AG09309 (cell line): ENCODE data around the gene GP9.

Experiments used
- DNase-seq: peaks from one replicate; pipeline ENCODE4 v3.0.0-alpha.2; 2010; ENCODE audit warnings: low read depth
- H3K4me3 ChIP-seq: 2 replicates; pipeline ENCODE4 v1.5.1; 2011; ENCODE audit warnings: mild to moderate bottlenecking, low read depth, low read length, moderate library complexity; ENCODE audit not compliant: control insufficient read depth
- TF ChIP-seq, protein P1 (sequence below): IDR thresholded peaks from 2 replicates; pipeline ENCODE4 v1.5.1; 2011; ENCODE audit warnings: mild to moderate bottlenecking, low read depth, low read length, inconsistent platforms; ENCODE audit not compliant: insufficient read depth, control insufficient read depth; ENCODE audit errors: missing control alignments

GP9 gene

GRCh38 chr3:129021140-129021551 is 39.4 kb upstream of the GP9 start:
- TF ChIP-seq, protein P1, sequence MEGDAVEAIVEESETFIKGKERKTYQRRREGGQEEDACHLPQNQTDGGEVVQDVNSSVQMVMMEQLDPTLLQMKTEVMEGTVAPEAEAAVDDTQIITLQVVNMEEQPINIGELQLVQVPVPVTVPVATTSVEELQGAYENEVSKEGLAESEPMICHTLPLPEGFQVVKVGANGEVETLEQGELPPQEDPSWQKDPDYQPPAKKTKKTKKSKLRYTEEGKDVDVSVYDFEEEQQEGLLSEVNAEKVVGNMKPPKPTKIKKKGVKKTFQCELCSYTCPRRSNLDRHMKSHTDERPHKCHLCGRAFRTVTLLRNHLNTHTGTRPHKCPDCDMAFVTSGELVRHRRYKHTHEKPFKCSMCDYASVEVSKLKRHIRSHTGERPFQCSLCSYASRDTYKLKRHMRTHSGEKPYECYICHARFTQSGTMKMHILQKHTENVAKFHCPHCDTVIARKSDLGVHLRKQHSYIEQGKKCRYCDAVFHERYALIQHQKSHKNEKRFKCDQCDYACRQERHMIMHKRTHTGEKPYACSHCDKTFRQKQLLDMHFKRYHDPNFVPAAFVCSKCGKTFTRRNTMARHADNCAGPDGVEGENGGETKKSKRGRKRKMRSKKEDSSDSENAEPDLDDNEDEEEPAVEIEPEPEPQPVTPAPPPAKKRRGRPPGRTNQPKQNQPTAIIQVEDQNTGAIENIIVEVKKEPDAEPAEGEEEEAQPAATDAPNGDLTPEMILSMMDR: no peak
- DNase-seq: no peak
- no peak overlapping the region for H3K4me3 ChIP-seq

- H3K4me3 ChIP-seq: no peak overlapping the region
- no peak for DNase-seq
- TF ChIP-seq, protein P1: no peak
Measured at GRCh38 chr3:129022114-129023007, 38.2 kb upstream of the GP9 start.

DNA sequence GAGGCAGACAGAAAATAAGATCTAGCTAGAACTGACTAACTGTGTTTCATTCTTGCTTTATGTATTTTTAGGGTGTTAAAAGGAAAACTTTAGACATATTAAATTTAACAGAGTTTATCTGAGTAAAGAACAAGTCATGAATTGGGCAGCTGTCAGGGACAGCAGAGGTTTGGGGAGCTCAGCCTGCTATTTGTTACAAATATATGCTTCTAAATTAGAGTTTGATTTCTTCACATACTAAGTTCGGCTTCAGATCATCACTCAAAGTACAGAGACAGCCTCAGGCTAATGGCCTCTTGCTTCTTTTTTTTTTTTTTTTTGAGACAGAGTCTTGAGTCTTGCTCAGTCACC is 37.6 kb upstream of the GP9 start:
- H3K4me3 ChIP-seq: no peak overlapping the region
- DNase-seq: no peak
- TF ChIP-seq, protein P1: no peak

GRCh38 chr3:129023909-129024308 is 36.7 kb upstream of the GP9 start:
- H3K4me3 ChIP-seq: no peak overlapping the region
- no peak for DNase-seq
- TF ChIP-seq, protein P1: peak; percentile 37

DNA sequence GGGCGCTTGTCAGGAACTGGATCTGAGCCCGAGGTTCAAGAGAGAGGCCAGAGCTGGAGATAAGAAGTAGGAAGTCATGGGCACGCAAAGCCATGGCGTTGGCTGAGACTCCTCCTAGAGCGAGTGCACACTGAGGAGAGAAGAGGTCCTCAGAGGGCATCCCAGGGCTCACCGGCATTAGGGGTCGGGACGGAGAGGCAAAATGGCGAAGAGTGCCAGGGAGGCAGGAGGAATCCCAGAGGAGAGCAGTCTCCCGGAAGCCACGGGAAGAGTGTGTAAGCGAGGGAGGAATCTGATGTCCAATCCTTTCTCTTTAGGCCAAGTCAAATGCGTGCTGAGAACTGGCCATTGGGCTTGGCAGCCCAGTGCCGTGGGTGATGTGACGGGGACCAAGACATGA is 35.5 kb upstream of the GP9 start:
- TF ChIP-seq, protein P1: no peak
- DNase-seq: no peak
- no peak overlapping the region for H3K4me3 ChIP-seq

DNA sequence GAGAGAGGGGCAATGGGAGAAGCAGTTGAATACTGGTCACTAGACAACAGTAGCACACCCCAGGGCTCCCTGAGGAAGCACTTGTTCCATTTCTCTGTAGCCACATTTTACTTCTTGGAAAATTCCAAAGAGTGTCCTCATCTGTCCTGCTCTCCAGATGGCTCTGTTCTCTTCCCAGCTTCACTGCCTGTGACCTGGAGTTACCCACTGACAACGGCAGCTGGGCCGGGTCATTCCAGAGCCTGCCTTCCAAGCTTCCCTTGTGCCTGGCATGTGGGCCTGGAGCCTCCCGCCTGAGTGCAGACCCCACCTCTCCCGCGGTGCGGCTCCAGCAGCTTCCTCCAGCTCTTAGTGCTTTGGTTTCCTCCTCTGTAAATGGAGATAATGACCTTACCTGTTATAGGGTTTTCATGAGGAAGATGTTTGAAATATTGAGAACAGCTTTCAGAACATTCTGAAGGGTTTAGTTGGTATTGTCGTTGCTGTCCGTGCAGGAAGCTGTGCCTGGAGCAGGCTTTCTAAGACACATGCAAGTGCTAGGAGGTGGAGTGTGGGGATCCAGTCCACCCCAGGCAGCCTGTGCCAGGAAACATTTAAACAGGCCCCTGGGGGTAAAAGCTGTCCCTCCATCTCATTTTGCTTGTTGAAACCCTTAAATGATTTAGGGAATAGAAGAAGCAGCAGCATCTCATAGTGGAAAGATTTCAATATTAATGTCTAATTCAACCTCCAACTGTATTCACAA is 34.7 kb upstream of the GP9 start:
- no peak overlapping the region for H3K4me3 ChIP-seq
- DNase-seq: no peak
- TF ChIP-seq, protein P1: no peak
